Measurements from ENCODE around the gene TFEC.

DNA sequence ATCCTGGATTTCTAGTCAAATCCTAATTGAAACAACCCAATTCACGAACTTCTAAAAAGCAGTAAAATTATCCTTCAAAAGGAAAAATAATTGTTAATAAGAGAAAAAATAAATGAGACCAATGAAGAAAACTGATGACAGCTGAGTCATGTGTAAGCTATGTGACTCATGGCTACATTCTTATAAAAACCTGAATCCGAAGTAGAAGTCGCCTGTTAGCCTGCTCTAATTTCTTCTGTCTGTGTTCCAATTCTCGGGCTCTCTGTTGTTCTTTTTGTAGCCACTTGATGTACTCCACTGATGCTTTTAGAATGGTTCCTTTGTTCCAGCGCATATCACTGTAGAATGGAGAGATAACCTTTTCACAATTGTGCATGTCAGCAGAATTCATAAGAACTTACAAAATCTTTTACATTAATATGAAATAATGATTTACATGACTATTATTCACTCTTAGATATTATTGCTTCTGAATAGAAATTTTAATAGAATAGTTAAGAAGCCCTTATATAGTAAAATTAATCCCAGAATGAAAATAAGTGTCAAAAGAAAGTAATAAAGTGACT lies 88.8 kb downstream of the TFEC start:
- no peak for TF ChIP-seq CTCF (conservative IDR thresholded peaks at IDR 0.05; ENCODE audit: low read depth in 2 of 2)
- no peak for TF ChIP-seq NANOG (IDR thresholded peaks at IDR 0.05; ENCODE audit: borderline replicate concordance)
- TF ChIP-seq POLR2AphosphoS5 (IDR thresholded peaks at IDR 0.05; ENCODE audit: low read depth): no peak
- no peak for TF ChIP-seq EZH2 (IDR thresholded peaks at IDR 0.05; ENCODE audit: low read depth, unreplicated experiment)
- no peak for TF ChIP-seq EZH2phosphoT487 (IDR thresholded peaks at IDR 0.05; ENCODE audit: unreplicated experiment)
- TF ChIP-seq JUNB (IDR thresholded peaks at IDR 0.05; ENCODE audit: unreplicated experiment): no peak
- no peak for TF ChIP-seq REST (IDR thresholded peaks at IDR 0.05; ENCODE audit: unreplicated experiment)
- no peak for TF ChIP-seq CREB1 (CRISPR knock-in tag; IDR thresholded peaks at IDR 0.05; ENCODE audit: low read depth)
- TF ChIP-seq STAT1 (IDR thresholded peaks at IDR 0.05; ENCODE audit: unreplicated experiment): no peak
- TF ChIP-seq ZNF331 (CRISPR knock-in tag; IDR thresholded peaks at IDR 0.05; ENCODE audit: low read depth): no peak
- no peak for TF ChIP-seq ETS1 (IDR thresholded peaks at IDR 0.05)
- TF ChIP-seq ZNF114 (CRISPR knock-in tag; IDR thresholded peaks at IDR 0.05): no peak
- TF ChIP-seq ZNF462 (CRISPR knock-in tag; IDR thresholded peaks at IDR 0.05): no peak

Measured in GM23338 (cell line).